ENCODE results near the gene SCAMP1.

DNA sequence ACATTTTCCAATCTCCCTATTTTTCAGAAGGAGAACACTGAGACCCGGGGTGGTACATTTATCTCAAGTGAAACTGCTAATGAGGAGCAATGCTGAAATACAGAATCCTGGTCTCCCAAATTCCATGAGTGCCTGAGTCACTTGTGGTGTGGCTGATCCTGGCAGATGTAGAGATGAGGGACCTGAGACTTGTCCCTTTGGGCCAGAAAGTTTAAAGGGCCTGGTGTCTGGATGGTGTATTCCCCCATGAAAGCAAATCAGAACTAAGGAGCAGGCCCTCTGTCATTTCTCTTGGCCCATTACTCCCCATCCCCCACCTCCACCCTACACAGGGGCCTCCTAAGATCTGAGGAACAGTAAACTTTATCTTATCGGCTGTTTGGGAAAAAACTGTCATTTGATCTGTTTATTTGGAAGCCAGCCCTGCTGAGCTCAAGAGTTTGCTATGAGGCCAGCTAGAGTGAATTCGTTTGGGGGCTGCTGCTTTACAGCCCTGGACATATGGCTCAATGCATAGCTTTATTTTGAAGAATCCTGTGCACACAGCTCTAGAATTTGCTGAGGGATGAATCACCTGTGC, 147.9 kb downstream of the SCAMP1 start:
- no peak for TF ChIP-seq POLR2A (IDR thresholded peaks at IDR 0.05)
- TF ChIP-seq, protein P1, sequence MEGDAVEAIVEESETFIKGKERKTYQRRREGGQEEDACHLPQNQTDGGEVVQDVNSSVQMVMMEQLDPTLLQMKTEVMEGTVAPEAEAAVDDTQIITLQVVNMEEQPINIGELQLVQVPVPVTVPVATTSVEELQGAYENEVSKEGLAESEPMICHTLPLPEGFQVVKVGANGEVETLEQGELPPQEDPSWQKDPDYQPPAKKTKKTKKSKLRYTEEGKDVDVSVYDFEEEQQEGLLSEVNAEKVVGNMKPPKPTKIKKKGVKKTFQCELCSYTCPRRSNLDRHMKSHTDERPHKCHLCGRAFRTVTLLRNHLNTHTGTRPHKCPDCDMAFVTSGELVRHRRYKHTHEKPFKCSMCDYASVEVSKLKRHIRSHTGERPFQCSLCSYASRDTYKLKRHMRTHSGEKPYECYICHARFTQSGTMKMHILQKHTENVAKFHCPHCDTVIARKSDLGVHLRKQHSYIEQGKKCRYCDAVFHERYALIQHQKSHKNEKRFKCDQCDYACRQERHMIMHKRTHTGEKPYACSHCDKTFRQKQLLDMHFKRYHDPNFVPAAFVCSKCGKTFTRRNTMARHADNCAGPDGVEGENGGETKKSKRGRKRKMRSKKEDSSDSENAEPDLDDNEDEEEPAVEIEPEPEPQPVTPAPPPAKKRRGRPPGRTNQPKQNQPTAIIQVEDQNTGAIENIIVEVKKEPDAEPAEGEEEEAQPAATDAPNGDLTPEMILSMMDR (IDR thresholded peaks at IDR 0.05) = no peak

All from uterus (tissue), 2 donors.